Astrocyte (in vitro differentiated cells and primary cell): ENCODE measurements around the gene IFT80. TPM values are rescaled to one million over a fixed set of nuclear protein-coding genes. Genes with fewer than 3 reads are reported as not detected.

Source experiments
- DNase-seq: peaks from one replicate; pipeline ENCODE4 v3.0.0-alpha.2; 2010; ENCODE audit warnings: low read depth
- FAIRE-seq: peaks from 2 replicates; lab custom pipeline; 2011; peaks lifted over from hg19 to GRCh38; lab: Jason Lieb, UNC
- H2AFZ ChIP-seq: 2 replicates; pipeline ENCODE4 v1.6.0; 2012; ENCODE audit warnings: low read depth, low read length, inconsistent platforms
- H3K27ac ChIP-seq: 2 replicates; pipeline ENCODE4 v1.5.1; 2011; ENCODE audit warnings: low read depth, low read length, inconsistent platforms
- H3K27me3 ChIP-seq: 2 replicates; pipeline ENCODE4 v1.6.0; 2011; ENCODE audit warnings: low read length, inconsistent platforms; ENCODE audit not compliant: insufficient read depth
- H3K36me3 ChIP-seq: 2 replicates; pipeline ENCODE4 v1.5.1; 2011; ENCODE audit warnings: low read length, inconsistent platforms; ENCODE audit not compliant: insufficient read depth
- H3K4me1 ChIP-seq: 2 replicates; pipeline ENCODE4 v1.5.1; 2011; ENCODE audit warnings: low read length, inconsistent platforms; ENCODE audit not compliant: insufficient read depth
- H3K4me2 ChIP-seq: 2 replicates; pipeline ENCODE4 v1.6.0; 2012; ENCODE audit warnings: low read length, inconsistent platforms
- H3K4me3 ChIP-seq: 2 replicates; pipeline ENCODE4 v1.5.1; 2011; ENCODE audit warnings: low read depth, mild to moderate bottlenecking, low read length, inconsistent platforms; ENCODE audit not compliant: insufficient read depth
- H3K79me2 ChIP-seq: 2 replicates; pipeline ENCODE4 v1.6.0; 2012; ENCODE audit warnings: mild to moderate bottlenecking, low read length, inconsistent platforms; ENCODE audit not compliant: insufficient read depth
- H3K9ac ChIP-seq: 2 replicates; pipeline ENCODE4 v1.6.0; 2012; ENCODE audit warnings: mild to moderate bottlenecking, low read length, inconsistent platforms
- H3K9me3 ChIP-seq: 2 replicates; pipeline ENCODE4 v1.5.1; 2012; ENCODE audit warnings: low read depth, mild to moderate bottlenecking, low read length, inconsistent platforms; ENCODE audit not compliant: insufficient read depth
- H4K20me1 ChIP-seq: 2 replicates; pipeline ENCODE4 v1.6.0; 2012; ENCODE audit warnings: low read length, inconsistent platforms; ENCODE audit not compliant: insufficient read depth
- H3K27ac Mint-ChIP-seq: one replicate; pipeline ENCODE4 v1.8.0; 2021; ENCODE audit warnings: mild to moderate bottlenecking, mixed read lengths; ENCODE audit not compliant: unreplicated experiment
- H3K27me3 Mint-ChIP-seq: one replicate; pipeline ENCODE4 v1.8.0; 2021; ENCODE audit warnings: low read depth, mixed read lengths; ENCODE audit not compliant: unreplicated experiment
- H3K36me3 Mint-ChIP-seq: one replicate; pipeline ENCODE4 v1.8.0; 2021; ENCODE audit warnings: low read depth, mixed read lengths; ENCODE audit not compliant: unreplicated experiment
- H3K4me1 Mint-ChIP-seq: one replicate; pipeline ENCODE4 v1.8.0; 2021; ENCODE audit warnings: low read depth, mixed read lengths; ENCODE audit not compliant: unreplicated experiment
- H3K4me3 Mint-ChIP-seq: one replicate; pipeline ENCODE4 v1.8.0; 2021; ENCODE audit warnings: mild to moderate bottlenecking, moderate library complexity, mixed read lengths; ENCODE audit not compliant: unreplicated experiment
- H3K9me3 Mint-ChIP-seq: one replicate; pipeline ENCODE4 v1.8.0; 2021; ENCODE audit warnings: mild to moderate bottlenecking, mixed read lengths; ENCODE audit not compliant: unreplicated experiment
- CTCF ChIP-seq: IDR thresholded peaks from 2 replicates; pipeline ENCODE4 v1.5.1; 2011; ENCODE audit warnings: low read depth, mild to moderate bottlenecking, inconsistent platforms, low read length, moderate library complexity; ENCODE audit not compliant: insufficient read depth
- EZH2 ChIP-seq: IDR thresholded peaks from 2 replicates; pipeline ENCODE4 v1.6.1; 2012; ENCODE audit warnings: mild to moderate bottlenecking, low read length, inconsistent platforms; ENCODE audit not compliant: insufficient read depth
- total RNA-seq: library from RNA; stranded (reverse); gene quantifications from 2 replicates; pipeline ENCODE4 v1.2.1, GENCODE V29; 2021

The IFT80 gene
- total RNA-seq, 1 donor from 2014 or later: 27.3 TPM

DNA sequence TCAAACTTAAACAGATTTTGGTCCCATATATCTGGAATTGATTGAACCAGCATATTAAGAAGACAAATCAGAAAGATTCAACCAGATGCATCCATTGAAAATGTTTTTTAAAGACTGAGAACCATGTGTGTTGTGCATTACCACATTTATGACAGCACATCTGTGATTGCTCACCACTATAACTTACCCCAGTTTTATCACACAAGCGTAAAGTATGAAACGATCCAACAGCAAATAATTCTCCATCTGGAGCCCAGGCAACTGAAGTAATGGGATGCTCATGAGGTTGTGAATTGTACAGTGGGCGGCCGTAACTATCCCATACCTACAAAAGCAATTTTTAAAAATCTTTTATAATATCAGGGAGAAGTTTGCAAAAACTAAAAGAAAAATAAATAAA lies 43.2 kb downstream of the IFT80 start:
- Histone ChIP-seq H3K9ac (no peak overlapping the region), H3K36me3 (peaks cover 4% of the 10 kb centered on the region), H3K79me2 (no peaks in the 10 kb centered on the region), H3K27me3 (no peaks in the 10 kb centered on the region), H3K4me3 (no peak overlapping the region), H2AFZ (no peak overlapping the region), H4K20me1 (no peaks in the 10 kb centered on the region), H3K4me1 (no peaks in the 10 kb centered on the region), H3K4me2 (no peak overlapping the region), H3K9me3 (no peaks in the 10 kb centered on the region), H3K27ac (no peak overlapping the region)
- no peak overlapping the region for H3K4me3 Mint-ChIP-seq
- no peak overlapping the region for H3K27ac Mint-ChIP-seq
- TF ChIP-seq CTCF (no peak), EZH2 (no peak)
- FAIRE-seq (no peak), DNase-seq (no peak)
- H3K9me3 Mint-ChIP-seq: no peaks in the 10 kb centered on the region
- H3K27me3 Mint-ChIP-seq: no peaks in the 10 kb centered on the region
- H3K4me1 Mint-ChIP-seq: no peaks in the 10 kb centered on the region
- H3K36me3 Mint-ChIP-seq: no peaks in the 10 kb centered on the region

- no peaks in the 10 kb centered on the region for H3K27me3 ChIP-seq
- H3K9me3 ChIP-seq: no peaks in the 10 kb centered on the region
- no peak overlapping the region for H3K9ac ChIP-seq
- Mint-ChIP-seq H3K36me3 (no peaks in the 10 kb centered on the region), H3K4me1 (no peaks in the 10 kb centered on the region), H3K4me3 (no peak overlapping the region), H3K9me3 (no peaks in the 10 kb centered on the region), H3K27ac (no peak overlapping the region), H3K27me3 (no peaks in the 10 kb centered on the region)
- H3K4me1 ChIP-seq: no peaks in the 10 kb centered on the region
- no peaks in the 10 kb centered on the region for H3K36me3 ChIP-seq
- FAIRE-seq (no peak), DNase-seq (peak; percentile 6)
- no peak overlapping the region for H3K4me2 ChIP-seq
- H4K20me1 ChIP-seq: no peaks in the 10 kb centered on the region
- TF ChIP-seq CTCF: no peak
- no peaks in the 10 kb centered on the region for H3K79me2 ChIP-seq
- no peak overlapping the region for H3K4me3 ChIP-seq
- no peak overlapping the region for H3K27ac ChIP-seq
- no peak overlapping the region for H2AFZ ChIP-seq
Observed at GRCh38 chr3:160346511-160346910, 52.5 kb downstream of the IFT80 start.

DNA sequence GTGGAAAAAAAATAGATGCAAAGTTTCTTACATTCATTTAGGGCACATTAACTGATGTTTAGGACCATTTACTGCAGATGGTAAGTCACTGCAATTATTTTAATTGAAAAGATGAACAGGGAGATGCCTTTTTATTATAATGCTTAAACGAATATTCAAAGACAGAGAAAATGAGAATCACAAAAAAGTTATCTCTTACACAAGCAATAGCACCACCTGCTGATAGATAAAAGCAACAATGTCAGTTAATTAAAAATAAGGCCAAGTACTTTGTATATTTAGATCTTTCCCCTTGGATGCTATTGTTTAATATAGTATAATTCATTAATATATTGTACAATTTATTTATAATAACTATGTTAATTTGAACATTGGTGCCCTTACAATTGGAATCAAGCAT lies 55.9 kb downstream of the IFT80 start:
- Histone ChIP-seq H3K4me1 (no peaks in the 10 kb centered on the region), H2AFZ (no peak overlapping the region), H3K9ac (no peak overlapping the region), H3K27ac (no peak overlapping the region), H3K4me3 (no peak overlapping the region), H4K20me1 (no peaks in the 10 kb centered on the region), H3K9me3 (no peaks in the 10 kb centered on the region), H3K4me2 (no peak overlapping the region), H3K27me3 (no peaks in the 10 kb centered on the region), H3K79me2 (no peaks in the 10 kb centered on the region), H3K36me3 (no peaks in the 10 kb centered on the region)
- TF ChIP-seq CTCF (peak; percentile 25), EZH2 (no peak)
- peaks cover 3% of the 10 kb centered on the region for H3K36me3 Mint-ChIP-seq
- H3K27me3 Mint-ChIP-seq: no peaks in the 10 kb centered on the region
- H3K9me3 Mint-ChIP-seq: peaks cover 6% of the 10 kb centered on the region
- no peak overlapping the region for H3K27ac Mint-ChIP-seq
- no peak overlapping the region for H3K4me3 Mint-ChIP-seq
- H3K4me1 Mint-ChIP-seq: no peaks in the 10 kb centered on the region
- FAIRE-seq (no peak), DNase-seq (peak; percentile 11)
